MM.1S (cell line): ENCODE measurements around the gene ST7.

Source experiments
- DNase-seq: peaks from one replicate; pipeline ENCODE4 v3.0.0-alpha.2; 2015
- H2AFZ ChIP-seq: fragments of 300-600 bp; sonication (generic); 2 replicates; pipeline ENCODE4 v1.6.0; 2016; ENCODE audit warnings: antibody characterized with exemption, low read length
- H3F3A ChIP-seq: fragments of 300-600 bp; sonication (generic); 2 replicates; pipeline ENCODE4 v1.6.1; 2016; ENCODE audit warnings: mild to moderate bottlenecking, antibody characterized with exemption, low read length, moderate library complexity, mixed read lengths; ENCODE audit not compliant: insufficient read depth
- H3K27ac ChIP-seq: fragments of 300-600 bp; sonication (generic); 2 replicates; pipeline ENCODE4 v1.5.1; 2016; ENCODE audit warnings: mild to moderate bottlenecking, low read length
- H3K27me3 ChIP-seq: fragments of 300-600 bp; sonication (generic); replicated peaks from 2 replicates; pipeline ENCODE4 v1.6.0; 2016; ENCODE audit warnings: low read length; ENCODE audit not compliant: insufficient read depth
- H3K36me3 ChIP-seq: fragments of 300-600 bp; sonication (generic); replicated peaks from 2 replicates; pipeline ENCODE4 v1.6.1; 2016; ENCODE audit warnings: mild to moderate bottlenecking, low read length, mixed read lengths; ENCODE audit not compliant: insufficient read depth
- H3K4me1 ChIP-seq: fragments of 300-600 bp; sonication (generic); 2 replicates; pipeline ENCODE4 v1.6.1; 2016; ENCODE audit warnings: low read length, mixed read lengths
- H3K4me2 ChIP-seq: fragments of 300-600 bp; sonication (generic); 2 replicates; pipeline ENCODE4 v1.6.0; 2016; ENCODE audit warnings: low read depth, low read length
- H3K4me3 ChIP-seq: fragments of 300-600 bp; sonication (generic); 2 replicates; pipeline ENCODE4 v1.5.1; 2016; ENCODE audit warnings: low read length, mixed read lengths
- H3K79me2 ChIP-seq: fragments of 300-600 bp; sonication (generic); 2 replicates; pipeline ENCODE4 v1.6.1; 2016; ENCODE audit warnings: mixed run types, low read length, mixed read lengths
- H3K9ac ChIP-seq: fragments of 300-600 bp; sonication (generic); 2 replicates; pipeline ENCODE4 v1.6.1; 2016; ENCODE audit warnings: low read length, mixed read lengths
- H3K9me2 ChIP-seq: fragments of 300-600 bp; sonication (generic); replicated peaks from 2 replicates; pipeline ENCODE4 v1.6.1; 2016; ENCODE audit warnings: mild to moderate bottlenecking, low read length, mixed read lengths; ENCODE audit not compliant: insufficient read depth
- H3K9me3 ChIP-seq: fragments of 300-600 bp; sonication (generic); replicated peaks from 2 replicates; pipeline ENCODE4 v1.6.1; 2016; ENCODE audit warnings: mild to moderate bottlenecking, low read length, mixed read lengths; ENCODE audit not compliant: insufficient read depth
- H4K20me1 ChIP-seq: fragments of 300-600 bp; sonication (generic); 2 replicates; pipeline ENCODE4 v1.6.1; 2016; ENCODE audit warnings: mild to moderate bottlenecking, low read length, moderate library complexity, mixed read lengths; ENCODE audit not compliant: insufficient read depth
- CTCF ChIP-seq: fragments of 300-600 bp; sonication (generic); IDR thresholded peaks from 2 replicates; pipeline ENCODE4 v1.5.1; 2016; ENCODE audit warnings: antibody characterized with exemption, low read length, mixed read lengths
- EZH2 ChIP-seq: fragments of 300-600 bp; sonication (generic); optimal IDR thresholded peaks from 2 replicates; pipeline ENCODE3; 2017; ENCODE audit warnings: low read depth, mild to moderate bottlenecking, antibody characterized with exemption, low read length, mixed read lengths
- EZH2phosphoT487 ChIP-seq: fragments of 300-600 bp; sonication (generic); IDR thresholded peaks from 2 replicates; pipeline ENCODE4 v1.6.1; 2018; ENCODE audit warnings: antibody characterized with exemption, low read length

The ST7 gene

DNA sequence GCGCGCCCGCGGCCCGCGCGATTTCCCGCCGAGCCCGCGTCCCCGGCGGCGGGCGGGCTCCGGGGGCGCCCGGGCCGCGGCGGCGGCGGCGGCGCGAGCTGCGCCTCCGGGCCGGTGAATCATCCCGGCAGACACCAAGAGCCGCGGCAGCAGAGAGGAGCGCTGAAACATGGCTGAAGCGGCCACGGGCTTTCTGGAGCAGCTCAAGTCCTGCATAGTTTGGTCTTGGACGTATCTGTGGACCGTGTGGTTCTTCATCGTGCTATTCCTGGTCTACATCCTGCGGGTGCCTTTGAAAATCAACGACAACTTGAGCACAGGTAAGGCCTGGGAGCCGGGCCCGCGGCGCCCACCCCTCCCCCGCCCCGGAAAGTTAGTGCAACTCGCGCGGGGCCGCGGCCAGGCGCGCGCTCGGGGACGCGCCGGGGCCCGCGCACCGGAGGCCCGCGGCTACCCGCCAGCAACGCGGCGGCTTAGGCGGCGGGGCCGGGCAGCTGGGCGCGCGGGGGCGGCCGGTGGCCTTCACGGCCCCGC is at the start of gene ST7:
Gene ST7 (plus strand): TSS at position 130 of the 534 bp plus-strand sequence. CDS start 40 bp downstream, at position 170.
- TF ChIP-seq EZH2 (no peak), EZH2phosphoT487 (no peak), CTCF (no peak)
- H3K27me3 ChIP-seq: no peaks in the 10 kb centered on the region
- H3K36me3 ChIP-seq: no peaks in the 10 kb centered on the region
- H3K9me2 ChIP-seq: no peaks in the 10 kb centered on the region
- peaks cover 15% of the 10 kb centered on the region for H3K4me1 ChIP-seq
- H4K20me1 ChIP-seq: no peaks in the 10 kb centered on the region
- H2AFZ ChIP-seq: peak within 1 kb of the TSS; percentile 99
- peak within 1 kb of the TSS; percentile 80 for H3K27ac ChIP-seq
- peak; percentile 80 for DNase-seq
- peak within 1 kb of the TSS; percentile 78 for H3K9ac ChIP-seq
- peaks cover 43% of the 10 kb centered on the region for H3K79me2 ChIP-seq
- H3K4me2 ChIP-seq: peak within 1 kb of the TSS; percentile 93
- peak within 1 kb of the TSS; percentile 72 for H3K4me3 ChIP-seq
- H3F3A ChIP-seq: peaks cover 5% of the 10 kb centered on the region
- no peaks in the 10 kb centered on the region for H3K9me3 ChIP-seq

GRCh38 chr7:116906391-116906790 is 46.9 kb upstream of the ST7 start:
- no peaks in the 10 kb centered on the region for H3K9me2 ChIP-seq
- H4K20me1 ChIP-seq: no peaks in the 10 kb centered on the region
- peak; percentile 21 for DNase-seq
- peaks cover 10% of the 10 kb centered on the region; the same call in 1 of the 2 replicates for H3K36me3 ChIP-seq
- peaks cover 45% of the 10 kb centered on the region for H3K79me2 ChIP-seq
- H3F3A ChIP-seq: no peaks in the 10 kb centered on the region
- no peak overlapping the region for H3K27ac ChIP-seq
- peak overlapping the region; percentile 21; the same call in 1 of the 2 replicates for H3K4me2 ChIP-seq
- H3K4me3 ChIP-seq: no peak overlapping the region
- H3K27me3 ChIP-seq: no peaks in the 10 kb centered on the region
- no peaks in the 10 kb centered on the region for H3K9me3 ChIP-seq
- H3K9ac ChIP-seq: no peak overlapping the region
- TF ChIP-seq EZH2 (no peak), EZH2phosphoT487 (no peak), CTCF (no peak)
- H2AFZ ChIP-seq: no peak overlapping the region
- peaks cover 19% of the 10 kb centered on the region for H3K4me1 ChIP-seq

DNA sequence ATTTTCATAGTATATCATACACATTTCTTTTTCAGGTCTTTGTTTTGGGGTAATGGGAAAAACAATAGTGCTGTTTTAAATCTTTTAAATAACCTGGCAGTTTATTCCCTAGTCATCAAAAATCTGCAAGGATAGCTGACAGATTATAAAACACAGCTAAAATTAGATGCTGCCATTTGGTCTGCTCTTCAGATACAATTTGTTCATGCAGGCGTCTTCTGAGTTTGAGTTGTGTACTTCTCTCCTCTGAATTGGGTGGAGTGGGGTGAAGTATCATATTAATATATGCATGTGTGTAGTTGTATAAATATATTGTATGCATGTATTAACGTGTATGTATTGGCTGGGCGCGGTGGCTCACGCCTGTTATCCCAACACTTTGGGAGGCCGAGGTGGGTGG is 42.9 kb upstream of the ST7 start:
- no peak for DNase-seq
- TF ChIP-seq EZH2 (no peak), CTCF (no peak), EZH2phosphoT487 (no peak)

More for the DNA sequence above, 42.9 kb upstream of the ST7 start:
- peaks cover 23% of the 10 kb centered on the region for H3K79me2 ChIP-seq
- no peak overlapping the region for H3K9ac ChIP-seq
- no peak overlapping the region for H2AFZ ChIP-seq
- no peaks in the 10 kb centered on the region for H3K27me3 ChIP-seq
- H3K4me1 ChIP-seq: peaks cover 18% of the 10 kb centered on the region
- H3K36me3 ChIP-seq: peaks cover 12% of the 10 kb centered on the region; the same call in 1 of the 2 replicates
- H3K4me3 ChIP-seq: no peak overlapping the region
- no peaks in the 10 kb centered on the region for H3F3A ChIP-seq
- no peaks in the 10 kb centered on the region; the same call in 1 of the 2 replicates for H4K20me1 ChIP-seq
- H3K27ac ChIP-seq: no peak overlapping the region
- no peaks in the 10 kb centered on the region for H3K9me2 ChIP-seq
- no peak overlapping the region for H3K4me2 ChIP-seq
- H3K9me3 ChIP-seq: no peaks in the 10 kb centered on the region
